Omental fat pad (tissue), 4 donors: ENCODE results near the gene ADAMTSL2. TPM values are rescaled to one million over a fixed set of nuclear protein-coding genes. Genes with fewer than 3 reads are reported as not detected.

Experiments used
- ATAC-seq: fragments of 150-250 bp; one replicate; pipeline ENCODE4 v1.9.1; 2016; ENCODE audit warnings: mild to moderate bottlenecking, moderate library complexity; ENCODE audit not compliant: low FRiP score
- DNase-seq: peaks from one replicate; pipeline ENCODE4 v3.0.0-alpha.2; 2019; ENCODE audit warnings: low spot score
- total RNA-seq, 4 donors: library from RNA; depleted of rRNA; stranded (reverse); fragments of >200 nt; gene quantifications; one replicate each; pipeline ENCODE4 v1.1.0, GENCODE V29; 2016
- TF ChIP-seq, protein P1 (sequence below), 3 donors: fragments of 450-650 bp; IDR thresholded peaks; one replicate each; pipeline ENCODE4 v1.5.1; 2016 to 2017; ENCODE audit warnings: antibody characterized with exemption in 3 of 3, mild to moderate bottlenecking in 3 of 3, moderate library complexity in 2 of 3

ADAMTSL2 gene
- total RNA-seq, 4 donors from 2014 or later: 0.63 to 4.7 (median 1.4) TPM

DNA sequence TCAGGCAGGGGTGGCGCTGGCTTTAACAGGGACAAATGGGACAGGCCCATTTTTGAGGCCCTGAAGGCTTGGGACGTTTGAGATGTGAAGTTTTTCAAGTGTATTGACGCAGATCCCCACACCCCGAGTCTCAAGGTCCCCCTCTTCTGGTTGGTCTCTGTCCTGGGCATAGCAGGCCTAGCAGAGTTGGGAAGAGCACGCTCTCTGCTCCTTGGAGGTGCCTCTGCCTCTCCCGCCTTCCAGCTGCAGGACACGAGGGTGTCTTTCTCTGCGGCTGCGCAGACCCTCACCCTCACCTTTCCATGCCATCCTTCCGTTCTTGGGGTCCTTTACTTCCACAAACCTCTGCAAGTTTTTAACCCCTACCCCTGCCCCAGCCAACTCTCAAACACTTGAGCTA lies 18.6 kb downstream of the ADAMTSL2 start:
- ATAC-seq: no peak
- DNase-seq: no peak
- TF ChIP-seq, protein P1, sequence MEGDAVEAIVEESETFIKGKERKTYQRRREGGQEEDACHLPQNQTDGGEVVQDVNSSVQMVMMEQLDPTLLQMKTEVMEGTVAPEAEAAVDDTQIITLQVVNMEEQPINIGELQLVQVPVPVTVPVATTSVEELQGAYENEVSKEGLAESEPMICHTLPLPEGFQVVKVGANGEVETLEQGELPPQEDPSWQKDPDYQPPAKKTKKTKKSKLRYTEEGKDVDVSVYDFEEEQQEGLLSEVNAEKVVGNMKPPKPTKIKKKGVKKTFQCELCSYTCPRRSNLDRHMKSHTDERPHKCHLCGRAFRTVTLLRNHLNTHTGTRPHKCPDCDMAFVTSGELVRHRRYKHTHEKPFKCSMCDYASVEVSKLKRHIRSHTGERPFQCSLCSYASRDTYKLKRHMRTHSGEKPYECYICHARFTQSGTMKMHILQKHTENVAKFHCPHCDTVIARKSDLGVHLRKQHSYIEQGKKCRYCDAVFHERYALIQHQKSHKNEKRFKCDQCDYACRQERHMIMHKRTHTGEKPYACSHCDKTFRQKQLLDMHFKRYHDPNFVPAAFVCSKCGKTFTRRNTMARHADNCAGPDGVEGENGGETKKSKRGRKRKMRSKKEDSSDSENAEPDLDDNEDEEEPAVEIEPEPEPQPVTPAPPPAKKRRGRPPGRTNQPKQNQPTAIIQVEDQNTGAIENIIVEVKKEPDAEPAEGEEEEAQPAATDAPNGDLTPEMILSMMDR (IDR thresholded peaks at IDR 0.05): no peak

GRCh38 chr9:133553973-133554713 lies 19.6 kb downstream of the ADAMTSL2 start:
- ATAC-seq: no peak
- no peak for DNase-seq
- TF ChIP-seq, protein P1 (IDR thresholded peaks at IDR 0.05): no peak

- TF ChIP-seq, protein P1 (IDR thresholded peaks at IDR 0.05): no peak
- DNase-seq (no peak), ATAC-seq (no peak)
Measured at GRCh38 chr9:133554729-133555128, 20.2 kb downstream of the ADAMTSL2 start.

GRCh38 chr9:133556354-133556753 lies 21.9 kb downstream of the ADAMTSL2 start:
- TF ChIP-seq, protein P1 (IDR thresholded peaks at IDR 0.05): no peak
- no peak for ATAC-seq
- DNase-seq: no peak

DNA sequence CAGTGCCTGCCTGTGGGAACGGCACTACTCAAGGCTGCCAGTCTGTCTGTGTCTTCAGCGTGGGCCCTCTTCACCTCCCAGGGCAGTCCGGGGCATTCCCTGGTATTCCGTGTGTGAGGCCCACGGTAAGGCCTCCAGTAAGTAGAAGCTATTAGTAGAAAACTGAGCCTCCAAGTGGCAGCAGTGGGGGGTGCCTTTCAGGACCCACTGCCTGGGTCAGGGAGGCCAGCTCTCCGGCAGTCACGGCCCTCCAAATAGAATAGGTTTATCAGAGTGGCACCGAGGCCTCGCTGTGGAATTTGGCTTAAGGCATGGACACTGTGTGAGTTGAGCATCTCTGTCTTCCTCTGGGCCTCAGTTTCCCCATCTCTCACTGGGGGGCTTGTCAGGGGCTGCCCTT lies 23.1 kb downstream of the ADAMTSL2 start:
- no peak for DNase-seq
- TF ChIP-seq, protein P1 (IDR thresholded peaks at IDR 0.05): no peak
- no peak for ATAC-seq

DNA sequence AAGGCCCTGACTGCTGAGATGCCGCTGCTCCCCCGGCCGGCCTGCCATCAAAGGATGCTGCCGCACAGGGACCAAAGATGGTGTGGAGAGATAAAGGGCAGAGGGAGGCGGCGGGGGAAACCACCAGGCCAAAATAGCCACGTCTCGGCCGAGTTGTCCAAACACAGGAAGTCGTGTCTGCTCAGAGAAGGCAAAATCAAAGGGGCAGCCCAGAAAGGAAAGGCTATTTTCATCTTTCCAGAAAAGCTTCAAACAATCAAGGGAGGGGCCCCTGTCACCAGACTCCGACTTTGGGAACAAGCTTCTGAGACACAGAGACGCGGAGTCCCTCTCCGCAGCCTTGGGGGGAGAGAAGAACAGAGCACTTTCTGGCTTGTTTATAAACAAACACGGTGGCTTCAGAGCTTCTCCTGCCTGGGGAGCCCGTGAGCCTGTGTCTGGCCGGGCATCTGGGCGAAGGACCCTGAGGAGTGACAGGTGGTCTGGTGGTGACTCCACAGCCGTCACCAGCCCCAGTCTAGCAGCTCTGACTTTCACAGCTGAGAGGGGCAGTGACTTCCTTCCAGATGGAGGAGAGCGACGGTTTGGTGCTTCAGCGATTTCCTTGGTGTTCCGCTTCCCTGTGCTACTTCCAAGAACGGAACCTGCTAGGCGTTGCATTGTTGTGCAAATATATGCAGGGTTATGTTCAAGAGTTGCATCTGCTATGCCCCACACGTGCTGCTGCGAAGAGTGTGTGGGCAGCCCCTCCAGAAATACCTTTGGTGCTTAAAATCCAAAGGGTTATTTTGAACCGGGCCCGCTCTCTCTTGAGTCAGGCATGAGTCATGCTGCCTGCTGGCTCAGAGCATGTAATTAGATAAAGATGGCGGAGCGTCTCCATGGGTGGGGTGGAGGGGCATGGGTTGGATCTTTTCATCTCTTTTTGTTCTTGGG lies 24.0 kb downstream of the ADAMTSL2 start:
- DNase-seq: no peak
- ATAC-seq: peak; percentile 62
- TF ChIP-seq, protein P1 (IDR thresholded peaks at IDR 0.05): no peak
